Measurements from ENCODE around the gene AEN. TPM values are rescaled to one million over a fixed set of nuclear protein-coding genes. Genes with fewer than 3 reads are reported as not detected.
A peak's percentile ranks its signal among the peaks of the same experiment; 100 is the strongest.

Gene AEN
- total RNA-seq, 3 donors from 2014 or later: 8.9 to 22.6 (median 13.3) TPM

- intact Hi-C loops (cut with DNase I, micrococcal nuclease): no loop called here
- Histone ChIP-seq H3K9me3 (no peaks in the 10 kb centered on the region), H3K4me1 (ENCODE audit: low read depth) (peaks cover 21% of the 10 kb centered on the region), H3K4me3 (no peak overlapping the region), H3K36me3 (ENCODE audit: low read depth) (no peaks in the 10 kb centered on the region)
- ATAC-seq: peak; percentile 2
- TF ChIP-seq, protein P1, sequence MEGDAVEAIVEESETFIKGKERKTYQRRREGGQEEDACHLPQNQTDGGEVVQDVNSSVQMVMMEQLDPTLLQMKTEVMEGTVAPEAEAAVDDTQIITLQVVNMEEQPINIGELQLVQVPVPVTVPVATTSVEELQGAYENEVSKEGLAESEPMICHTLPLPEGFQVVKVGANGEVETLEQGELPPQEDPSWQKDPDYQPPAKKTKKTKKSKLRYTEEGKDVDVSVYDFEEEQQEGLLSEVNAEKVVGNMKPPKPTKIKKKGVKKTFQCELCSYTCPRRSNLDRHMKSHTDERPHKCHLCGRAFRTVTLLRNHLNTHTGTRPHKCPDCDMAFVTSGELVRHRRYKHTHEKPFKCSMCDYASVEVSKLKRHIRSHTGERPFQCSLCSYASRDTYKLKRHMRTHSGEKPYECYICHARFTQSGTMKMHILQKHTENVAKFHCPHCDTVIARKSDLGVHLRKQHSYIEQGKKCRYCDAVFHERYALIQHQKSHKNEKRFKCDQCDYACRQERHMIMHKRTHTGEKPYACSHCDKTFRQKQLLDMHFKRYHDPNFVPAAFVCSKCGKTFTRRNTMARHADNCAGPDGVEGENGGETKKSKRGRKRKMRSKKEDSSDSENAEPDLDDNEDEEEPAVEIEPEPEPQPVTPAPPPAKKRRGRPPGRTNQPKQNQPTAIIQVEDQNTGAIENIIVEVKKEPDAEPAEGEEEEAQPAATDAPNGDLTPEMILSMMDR (IDR thresholded peaks at IDR 0.05): no peak
- peak in 1 of 3 donors; percentile 5 for DNase-seq
Measured at GRCh38 chr15:88635318-88635717, 14.2 kb downstream of the AEN start.

DNA sequence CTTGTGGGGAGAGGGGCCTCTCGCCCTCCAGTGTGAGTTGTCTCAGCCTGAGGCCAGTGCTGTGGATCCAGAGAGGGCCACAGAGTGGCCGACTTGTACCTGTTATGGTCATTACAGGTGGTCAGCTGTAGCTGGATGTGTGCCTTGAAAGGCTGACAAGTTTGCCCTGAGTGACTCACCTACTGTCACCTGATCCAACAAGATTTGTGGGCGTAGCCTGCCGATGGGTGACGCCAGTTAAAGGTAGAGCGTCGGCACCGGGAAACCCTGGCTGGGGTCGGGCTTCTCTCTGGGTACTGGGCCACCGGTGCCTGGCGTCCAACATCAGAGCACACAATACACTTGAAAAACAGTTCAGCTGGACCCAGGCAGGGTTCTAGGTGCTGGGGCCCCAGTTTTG lies 14.9 kb downstream of the AEN start:
- Histone ChIP-seq H3K4me3 (no peak overlapping the region), H3K9me3 (no peaks in the 10 kb centered on the region), H3K36me3 (ENCODE audit: low read depth) (no peaks in the 10 kb centered on the region), H3K4me1 (ENCODE audit: low read depth) (peaks cover 26% of the 10 kb centered on the region)
- TF ChIP-seq, protein P1 (IDR thresholded peaks at IDR 0.05): no peak
- intact Hi-C loops (cut with DNase I, micrococcal nuclease): no loop called here
- DNase-seq (peak; percentile 61 to 83 (median 70)), ATAC-seq (peak; percentile 26)

DNA sequence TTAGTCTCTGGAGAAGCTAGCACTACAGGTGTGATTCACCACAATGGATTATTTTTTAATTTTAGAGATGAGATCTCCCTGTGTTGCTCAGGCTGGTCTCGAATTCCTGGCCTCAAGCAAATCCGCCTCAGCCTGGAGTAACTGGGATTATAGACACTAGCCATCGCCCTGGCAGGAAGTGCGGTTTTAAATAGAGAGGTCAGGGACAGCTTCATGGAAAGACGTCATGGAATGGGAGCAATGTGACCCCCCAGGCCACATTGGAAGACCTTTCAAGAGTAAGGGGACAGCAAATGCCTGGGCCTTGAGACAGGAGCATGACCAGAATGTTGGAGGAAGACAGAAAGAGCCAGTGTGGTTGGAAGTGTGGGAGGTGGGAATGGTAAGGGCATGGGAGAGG lies 15.5 kb downstream of the AEN start:
- ATAC-seq: no peak
- Histone ChIP-seq H3K9me3 (no peaks in the 10 kb centered on the region), H3K4me1 (ENCODE audit: low read depth) (peaks cover 26% of the 10 kb centered on the region), H3K4me3 (no peak overlapping the region), H3K36me3 (ENCODE audit: low read depth) (no peaks in the 10 kb centered on the region)
- TF ChIP-seq, protein P1 (IDR thresholded peaks at IDR 0.05): no peak
- intact Hi-C loops (cut with DNase I, micrococcal nuclease): no loop called here
- DNase-seq: peak in 1 of 3 donors; percentile 25

- no peak for ATAC-seq
- Histone ChIP-seq H3K36me3 (ENCODE audit: low read depth) (no peaks in the 10 kb centered on the region), H3K4me1 (ENCODE audit: low read depth) (peaks cover 26% of the 10 kb centered on the region), H3K9me3 (no peaks in the 10 kb centered on the region), H3K4me3 (no peak overlapping the region)
- peak in 1 of 3 donors; percentile 18 for DNase-seq
- intact Hi-C loops (cut with DNase I, micrococcal nuclease): no loop called here
- TF ChIP-seq, protein P1 (IDR thresholded peaks at IDR 0.05): no peak
Measured at GRCh38 chr15:88637436-88637835, 16.3 kb downstream of the AEN start.

GRCh38 chr15:88637841-88638625 lies 16.9 kb downstream of the AEN start:
- ATAC-seq: peak; percentile 8
- peaks cover 26% of the 10 kb centered on the region for H3K4me1 ChIP-seq (ENCODE audit: low read depth)
- H3K36me3 ChIP-seq (ENCODE audit: low read depth): no peaks in the 10 kb centered on the region
- intact Hi-C loops (cut with DNase I, micrococcal nuclease): no loop called here
- TF ChIP-seq, protein P1 (IDR thresholded peaks at IDR 0.05): no peak
- peak in 2 of 3 donors; percentile 40 to 60 for DNase-seq
- no peaks in the 10 kb centered on the region for H3K9me3 ChIP-seq
- H3K4me3 ChIP-seq: no peak overlapping the region

All from mucosa of descending colon (tissue), 3 donors.